ENCODE measurements around the gene ICAM1.

ICAM1 gene

DNA sequence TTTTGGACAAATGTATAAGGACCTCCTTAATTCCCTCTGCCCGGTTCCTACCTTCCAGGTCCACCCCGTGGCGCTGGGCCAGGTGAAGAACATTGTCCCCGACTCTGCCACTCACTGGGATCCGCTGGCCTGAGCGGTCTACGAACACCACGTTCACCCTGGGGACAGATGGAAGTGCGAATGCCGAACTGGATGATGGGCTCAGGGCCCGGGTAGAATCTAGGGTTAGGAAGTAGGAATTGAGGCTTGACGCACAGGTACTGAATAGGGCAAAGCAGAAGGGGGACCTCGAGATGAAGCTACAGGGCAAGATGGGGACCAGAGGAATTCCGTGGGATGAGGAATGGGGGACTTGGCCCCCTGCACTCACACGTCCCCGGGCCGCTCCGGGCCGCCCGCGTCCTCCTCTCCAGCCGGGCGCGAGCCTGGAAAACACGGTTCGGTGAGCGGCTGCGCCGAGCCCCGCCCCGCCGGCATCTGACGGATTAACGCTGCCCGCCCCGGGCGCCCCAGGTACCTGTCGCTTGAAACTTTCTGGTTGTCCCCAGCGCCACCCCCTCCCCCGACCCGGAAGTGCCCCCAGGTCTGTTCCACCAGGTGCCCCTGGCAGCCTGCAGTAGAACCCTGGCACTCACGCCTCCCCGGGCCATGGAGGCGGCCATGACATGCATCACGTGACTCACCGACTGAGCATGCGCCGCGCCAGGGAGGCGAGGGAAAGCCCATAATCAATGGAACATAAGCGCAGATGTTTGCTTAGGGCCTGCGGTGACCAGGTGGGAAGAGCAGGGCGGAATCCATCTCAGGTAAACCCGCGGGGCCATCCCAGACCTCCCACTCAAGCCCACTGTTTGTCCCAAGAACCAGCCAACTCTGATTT, 44.7 kb downstream of the ICAM1 start, which contains the start of gene FDX2:
Gene FDX2, minus strand, starts transcription at position 681 of the 880 bp plus-strand sequence. Its CDS starts 19 bp downstream, at position 662.
- peak; percentile 86 for DNase-seq (ENCODE audit: extremely low read depth, insufficient read length)
- TF ChIP-seq, protein P1, sequence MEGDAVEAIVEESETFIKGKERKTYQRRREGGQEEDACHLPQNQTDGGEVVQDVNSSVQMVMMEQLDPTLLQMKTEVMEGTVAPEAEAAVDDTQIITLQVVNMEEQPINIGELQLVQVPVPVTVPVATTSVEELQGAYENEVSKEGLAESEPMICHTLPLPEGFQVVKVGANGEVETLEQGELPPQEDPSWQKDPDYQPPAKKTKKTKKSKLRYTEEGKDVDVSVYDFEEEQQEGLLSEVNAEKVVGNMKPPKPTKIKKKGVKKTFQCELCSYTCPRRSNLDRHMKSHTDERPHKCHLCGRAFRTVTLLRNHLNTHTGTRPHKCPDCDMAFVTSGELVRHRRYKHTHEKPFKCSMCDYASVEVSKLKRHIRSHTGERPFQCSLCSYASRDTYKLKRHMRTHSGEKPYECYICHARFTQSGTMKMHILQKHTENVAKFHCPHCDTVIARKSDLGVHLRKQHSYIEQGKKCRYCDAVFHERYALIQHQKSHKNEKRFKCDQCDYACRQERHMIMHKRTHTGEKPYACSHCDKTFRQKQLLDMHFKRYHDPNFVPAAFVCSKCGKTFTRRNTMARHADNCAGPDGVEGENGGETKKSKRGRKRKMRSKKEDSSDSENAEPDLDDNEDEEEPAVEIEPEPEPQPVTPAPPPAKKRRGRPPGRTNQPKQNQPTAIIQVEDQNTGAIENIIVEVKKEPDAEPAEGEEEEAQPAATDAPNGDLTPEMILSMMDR (IDR thresholded peaks at IDR 0.05; ENCODE audit: insufficient read depth, low read length, poor library complexity, severe bottlenecking) = no peak
- H3K36me3 ChIP-seq (ENCODE audit: control insufficient read depth, insufficient read depth, low read length) = peaks cover 16% of the 10 kb centered on the region

DNA sequence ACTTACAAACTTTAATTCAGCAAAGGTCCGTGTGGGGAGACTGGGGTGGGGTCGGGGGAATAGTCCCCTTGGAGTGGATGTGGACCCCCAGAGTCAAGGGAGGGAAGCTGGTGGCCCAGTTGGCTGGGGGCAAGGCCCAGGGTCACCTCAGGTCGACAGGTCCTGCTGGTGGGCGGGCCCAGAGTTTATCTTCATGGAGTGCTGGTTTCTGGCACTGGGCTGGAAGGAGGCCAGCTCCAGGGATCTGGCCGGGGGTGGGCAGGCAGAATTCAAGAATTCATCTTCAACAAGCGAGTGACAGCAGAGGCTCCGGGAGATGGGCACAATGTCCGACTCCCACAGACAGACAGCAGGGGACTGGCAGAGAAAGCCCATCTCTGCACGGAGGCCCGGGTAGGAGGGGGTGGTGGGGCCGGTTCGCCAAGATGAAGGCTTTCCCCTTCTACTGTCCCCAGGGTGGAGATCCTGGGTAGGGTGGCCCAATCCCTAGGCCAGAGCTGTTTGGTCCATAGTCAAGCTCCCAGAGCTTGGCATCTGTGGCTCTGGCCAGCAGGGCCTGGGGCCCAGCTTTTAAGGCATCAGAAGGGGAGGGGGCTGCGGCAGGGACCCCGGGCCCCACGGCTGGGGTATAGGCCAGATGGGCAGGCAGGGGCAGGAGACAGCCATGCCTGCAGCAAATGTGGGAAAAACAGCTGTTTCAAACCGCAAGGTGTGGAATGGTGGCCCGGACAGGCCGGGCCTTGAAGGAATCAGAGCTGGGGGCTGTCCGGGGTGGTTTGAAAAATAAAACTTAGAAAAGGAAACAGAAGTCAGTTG, 45.5 kb downstream of the ICAM1 start:
- no peaks in the 10 kb centered on the region for H3K27me3 ChIP-seq (replicated peaks; ENCODE audit: control insufficient read depth, insufficient read depth, low read length)
- no peak for DNase-seq (ENCODE audit: extremely low read depth, insufficient read length)
- no peak overlapping the region for H3K4me3 ChIP-seq (replicated peaks; ENCODE audit: low read depth, low read length)
- peaks cover 19% of the 10 kb centered on the region for H3K36me3 ChIP-seq (ENCODE audit: control insufficient read depth, insufficient read depth, low read length)
- TF ChIP-seq, protein P1 (IDR thresholded peaks at IDR 0.05; ENCODE audit: insufficient read depth, low read length, poor library complexity, severe bottlenecking) = no peak

More for the DNA sequence above, 44.7 kb downstream of the ICAM1 start, which contains the start of gene FDX2:
- Histone ChIP-seq H3K27me3 (replicated peaks; ENCODE audit: control insufficient read depth, insufficient read depth, low read length) (no peaks in the 10 kb centered on the region), H3K4me3 (replicated peaks; ENCODE audit: low read depth, low read length) (peak within 1 kb of the TSS; percentile 76)

DNA sequence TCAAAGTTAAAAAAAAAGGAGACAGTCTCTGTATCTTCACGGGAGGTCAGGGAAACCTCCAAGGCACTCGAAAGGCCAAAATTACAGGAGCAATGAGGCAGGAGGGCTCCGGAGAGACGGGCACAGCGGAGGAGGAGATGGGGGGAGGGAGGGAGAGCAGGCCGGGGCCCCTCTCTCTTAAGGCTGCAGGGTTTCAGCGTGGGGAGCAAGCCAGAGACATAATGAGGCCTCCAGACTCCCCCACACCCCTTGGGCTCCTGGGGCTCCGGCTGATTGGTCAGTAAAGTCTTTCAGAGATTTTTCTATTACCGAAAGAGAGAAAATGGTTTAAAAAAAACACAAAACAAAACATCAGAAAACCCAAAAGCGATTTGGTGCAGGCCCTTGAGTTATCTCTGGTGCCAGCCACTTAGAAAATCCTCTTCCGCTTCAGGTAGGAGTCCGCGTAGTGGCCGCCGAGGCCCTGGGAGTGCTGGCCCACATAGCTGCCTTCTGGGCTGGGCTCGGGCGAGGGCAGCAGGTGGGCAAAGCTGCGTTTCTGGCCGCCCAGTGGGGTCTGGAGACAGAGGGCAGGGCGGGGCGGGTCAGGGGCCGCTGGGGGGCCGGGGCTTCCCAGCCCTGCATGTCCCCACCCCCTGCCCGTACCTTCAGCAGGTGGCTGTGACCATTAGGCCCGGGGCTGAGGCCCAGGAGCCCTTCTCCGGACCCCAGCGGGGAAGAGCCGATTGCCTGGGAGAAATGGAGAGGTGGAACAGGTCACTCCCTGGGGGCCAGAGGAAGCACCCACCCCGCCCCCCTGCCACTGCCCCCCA, 46.3 kb downstream of the ICAM1 start:
- Histone ChIP-seq H3K36me3 (ENCODE audit: control insufficient read depth, insufficient read depth, low read length) (peaks cover 25% of the 10 kb centered on the region), H3K27me3 (replicated peaks; ENCODE audit: control insufficient read depth, insufficient read depth, low read length) (no peaks in the 10 kb centered on the region), H3K4me3 (replicated peaks; ENCODE audit: low read depth, low read length) (no peak overlapping the region)
- TF ChIP-seq, protein P1 (IDR thresholded peaks at IDR 0.05; ENCODE audit: insufficient read depth, low read length, poor library complexity, severe bottlenecking) = no peak
- DNase-seq (ENCODE audit: extremely low read depth, insufficient read length) = no peak

DNA sequence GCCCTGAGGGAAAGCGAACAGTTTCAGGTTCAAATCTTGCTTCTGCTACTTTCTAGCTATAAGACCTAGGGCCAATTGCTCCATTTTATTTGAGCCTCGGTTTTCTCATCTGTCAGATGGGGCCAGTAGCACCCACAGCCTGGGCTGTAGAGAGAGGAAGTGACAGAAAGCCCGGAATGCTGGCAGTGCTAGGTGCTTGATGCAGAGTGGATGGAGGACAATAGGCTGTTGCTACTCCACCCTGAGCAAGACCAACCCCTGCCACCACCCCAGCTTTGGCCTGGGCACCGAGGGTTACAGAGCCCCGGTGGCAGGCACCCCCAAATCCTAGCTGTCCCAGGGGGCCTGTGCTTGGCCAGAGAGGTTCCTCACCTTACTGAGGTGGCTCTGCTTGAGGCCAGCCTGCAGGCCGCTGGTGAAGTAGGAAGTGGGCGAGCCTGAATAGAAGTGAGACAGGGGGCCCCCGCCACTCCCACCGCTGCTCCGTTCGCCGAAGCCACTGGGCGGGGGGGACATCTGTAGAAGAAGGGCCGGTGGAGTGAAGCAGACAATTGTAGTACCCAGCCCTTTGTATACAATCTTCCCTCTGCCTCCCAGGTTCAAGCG, 47.0 kb downstream of the ICAM1 start:
- H3K4me3 ChIP-seq (replicated peaks; ENCODE audit: low read depth, low read length) = no peak overlapping the region
- H3K36me3 ChIP-seq (ENCODE audit: control insufficient read depth, insufficient read depth, low read length) = peaks cover 31% of the 10 kb centered on the region
- TF ChIP-seq, protein P1 (IDR thresholded peaks at IDR 0.05; ENCODE audit: insufficient read depth, low read length, poor library complexity, severe bottlenecking) = no peak
- DNase-seq (ENCODE audit: extremely low read depth, insufficient read length) = no peak
- H3K27me3 ChIP-seq (replicated peaks; ENCODE audit: control insufficient read depth, insufficient read depth, low read length) = no peaks in the 10 kb centered on the region

Data from GM06990 (cell line).